Upper lobe of right lung (tissue), 1 donor: ENCODE data around the gene RTN1. TPM values are rescaled to one million over a fixed set of nuclear protein-coding genes. Genes with fewer than 3 reads are reported as not detected.

ENCODE experiments used
- ATAC-seq: fragments of 200-7000 bp; cut with Tn5 transposase; one replicate; pipeline ENCODE4 v1.9.1; 2020; ENCODE audit warnings: mild to moderate bottlenecking, moderate library complexity
- DNase-seq: peaks from one replicate; pipeline ENCODE4 v3.0.0-alpha.2; 2020
- H3K27ac ChIP-seq: fragments of 200-600 bp; one replicate; pipeline ENCODE4 v1.8.0; 2022
- H3K27me3 ChIP-seq: fragments of 200-600 bp; one replicate; pipeline ENCODE4 v1.8.0; 2022; ENCODE audit warnings: mild to moderate bottlenecking
- H3K36me3 ChIP-seq: fragments of 200-600 bp; one replicate; pipeline ENCODE4 v1.8.0; 2022
- H3K4me1 ChIP-seq: fragments of 200-600 bp; one replicate; pipeline ENCODE4 v1.8.0; 2022
- H3K4me3 ChIP-seq: fragments of 200-600 bp; one replicate; pipeline ENCODE4 v1.8.0; 2022; ENCODE audit warnings: mild to moderate bottlenecking
- H3K9me3 ChIP-seq: fragments of 200-600 bp; one replicate; pipeline ENCODE4 v1.8.0; 2022
- CTCF ChIP-seq: fragments of 200-600 bp; IDR thresholded peaks from one replicate; pipeline ENCODE4 v1.8.0; 2022; ENCODE audit warnings: antibody characterized with exemption
- intact Hi-C: fragments of 100-400 bp; cut with DNase I; formaldehyde crosslinking; loops from one replicate; pipeline ENCODE4 v1.11.0; 2022
- total RNA-seq: library from RNA; stranded (reverse); fragmentation: NEBNext Ultra II Directional; extraction: Animal tissue kit (Norgen Biotek cat#: 25700); gene quantifications from one replicate; pipeline ENCODE4 v1.2.1, GENCODE V29; 2021
- donor health status: DM: no; HTN: yes; CAD: no; lungs with severe emphysema.

RTN1 gene
- total RNA-seq, 1 donor from 2014 or later: 9.6 TPM

GRCh38 chr14:59819446-59820088 is 51.0 kb downstream of the RTN1 start:
- Histone ChIP-seq H3K4me1 (no peaks in the 10 kb centered on the region), H3K9me3 (no peaks in the 10 kb centered on the region), H3K27ac (no peak overlapping the region), H3K36me3 (no peaks in the 10 kb centered on the region), H3K4me3 (no peak overlapping the region), H3K27me3 (no peaks in the 10 kb centered on the region)
- peak; percentile 46 for DNase-seq
- no peak for TF ChIP-seq CTCF
- ATAC-seq: peak; percentile 36
- intact Hi-C loops: no loop called here

GRCh38 chr14:59816941-59817340 is 53.6 kb downstream of the RTN1 start:
- no peaks in the 10 kb centered on the region for H3K4me1 ChIP-seq
- ATAC-seq (no peak), DNase-seq (no peak)
- intact Hi-C loops: no loop called here
- no peaks in the 10 kb centered on the region for H3K36me3 ChIP-seq
- no peaks in the 10 kb centered on the region for H3K27me3 ChIP-seq
- TF ChIP-seq CTCF: no peak
- H3K27ac ChIP-seq: no peak overlapping the region
- no peaks in the 10 kb centered on the region for H3K9me3 ChIP-seq
- H3K4me3 ChIP-seq: no peak overlapping the region

- DNase-seq (no peak), ATAC-seq (no peak)
- Histone ChIP-seq H3K36me3 (no peaks in the 10 kb centered on the region), H3K4me3 (no peak overlapping the region), H3K4me1 (no peaks in the 10 kb centered on the region), H3K27me3 (no peaks in the 10 kb centered on the region), H3K27ac (no peak overlapping the region), H3K9me3 (no peaks in the 10 kb centered on the region)
- intact Hi-C loops: no loop called here
- TF ChIP-seq CTCF: no peak
Observed at GRCh38 chr14:59814988-59815387, 55.6 kb downstream of the RTN1 start.

- ATAC-seq (no peak), DNase-seq (no peak)
- Histone ChIP-seq H3K27me3 (no peaks in the 10 kb centered on the region), H3K9me3 (no peaks in the 10 kb centered on the region), H3K36me3 (no peaks in the 10 kb centered on the region), H3K4me1 (no peaks in the 10 kb centered on the region), H3K27ac (no peak overlapping the region), H3K4me3 (no peak overlapping the region)
- TF ChIP-seq CTCF: no peak
- intact Hi-C loops: no loop called here
Observed at GRCh38 chr14:59811815-59812214, 58.8 kb downstream of the RTN1 start.

GRCh38 chr14:59811073-59811472 is 59.5 kb downstream of the RTN1 start:
- no peaks in the 10 kb centered on the region for H3K27me3 ChIP-seq
- no peak for TF ChIP-seq CTCF
- H3K36me3 ChIP-seq: no peaks in the 10 kb centered on the region
- intact Hi-C loops: no loop called here
- no peaks in the 10 kb centered on the region for H3K9me3 ChIP-seq
- no peaks in the 10 kb centered on the region for H3K4me1 ChIP-seq
- DNase-seq: no peak
- H3K4me3 ChIP-seq: no peak overlapping the region
- no peak for ATAC-seq
- H3K27ac ChIP-seq: no peak overlapping the region

GRCh38 chr14:59803052-59803540 is 67.5 kb downstream of the RTN1 start:
- H3K9me3 ChIP-seq: no peaks in the 10 kb centered on the region
- H3K4me3 ChIP-seq: no peak overlapping the region
- DNase-seq: no peak
- ATAC-seq: no peak
- no peak overlapping the region for H3K27ac ChIP-seq
- no peaks in the 10 kb centered on the region for H3K27me3 ChIP-seq
- intact Hi-C loops: no loop called here
- no peaks in the 10 kb centered on the region for H3K36me3 ChIP-seq
- no peak for TF ChIP-seq CTCF
- no peaks in the 10 kb centered on the region for H3K4me1 ChIP-seq
